Activated gamma-delta T cell treated with anti-CD3 and anti-CD28 coated beads, Interleukin-2, amount 50 U/mL, for 16 hours (primary cell): Measurements from ENCODE around the gene TLK2.
"Not testable (repeated sequence)": the region's sequence is repeated elsewhere in the genome, so short reads cannot be mapped to it uniquely, and the experiment has no call there.

Source experiments
- DNase-seq: peaks from one replicate; pipeline ENCODE4 v3.0.0-alpha.2; 2020; ENCODE audit warnings: low read depth

Gene TLK2

GRCh38 chr17:62490990-62491389 is 12.4 kb downstream of the TLK2 start:
- not testable (repeated sequence) for DNase-seq

GRCh38 chr17:62493049-62493655 is 14.5 kb downstream of the TLK2 start:
- DNase-seq = not testable (repeated sequence)

- DNase-seq = not testable (repeated sequence)
These were observed 15.4 kb downstream of the TLK2 start for GRCh38 chr17:62494073-62494472.

GRCh38 chr17:62496344-62496743 is 17.7 kb downstream of the TLK2 start:
- DNase-seq = not testable (repeated sequence)

GRCh38 chr17:62498796-62499195 is 20.2 kb downstream of the TLK2 start:
- DNase-seq = not testable (repeated sequence)

GRCh38 chr17:62500463-62500862 is 21.8 kb downstream of the TLK2 start:
- DNase-seq = not testable (repeated sequence)

- DNase-seq = not testable (repeated sequence)
These were observed 26.2 kb downstream of the TLK2 start for GRCh38 chr17:62504857-62505256.

- not testable (repeated sequence) for DNase-seq
These were observed 28.7 kb downstream of the TLK2 start for GRCh38 chr17:62507191-62507836.

- DNase-seq = not testable (repeated sequence)
These were observed 31.7 kb downstream of the TLK2 start for GRCh38 chr17:62510247-62510819.

GRCh38 chr17:62511014-62511413 is 32.4 kb downstream of the TLK2 start:
- DNase-seq = not testable (repeated sequence)

GRCh38 chr17:62516376-62516775 is 37.8 kb downstream of the TLK2 start:
- DNase-seq = not testable (repeated sequence)

- DNase-seq = not testable (repeated sequence)
These were observed 42.7 kb downstream of the TLK2 start for GRCh38 chr17:62521295-62521694.

GRCh38 chr17:62524077-62524476 is 45.5 kb downstream of the TLK2 start:
- DNase-seq = not testable (repeated sequence)

- DNase-seq = not testable (repeated sequence)
These were observed 46.7 kb downstream of the TLK2 start for GRCh38 chr17:62525317-62525716.

- not testable (repeated sequence) for DNase-seq
These were observed 52.3 kb downstream of the TLK2 start for GRCh38 chr17:62530936-62531335.

- not testable (repeated sequence) for DNase-seq
These were observed 57.9 kb downstream of the TLK2 start for GRCh38 chr17:62536557-62536956.

- not testable (repeated sequence) for DNase-seq
These were observed 62.4 kb downstream of the TLK2 start for GRCh38 chr17:62541073-62541472.

GRCh38 chr17:62543278-62543775 is 64.7 kb downstream of the TLK2 start:
- not testable (repeated sequence) for DNase-seq

GRCh38 chr17:62546066-62546465 is 67.4 kb downstream of the TLK2 start:
- not testable (repeated sequence) for DNase-seq

GRCh38 chr17:62552851-62553659 is 74.4 kb downstream of the TLK2 start:
- peak; percentile 17 for DNase-seq

GRCh38 chr17:62557532-62557931 is 78.9 kb downstream of the TLK2 start:
- DNase-seq = not testable (repeated sequence)

GRCh38 chr17:62558941-62559340 is 80.3 kb downstream of the TLK2 start:
- DNase-seq = not testable (repeated sequence)
